HFFc6 (cell line): ENCODE measurements around the gene TEK. TPM values are rescaled to one million over a fixed set of nuclear protein-coding genes. Genes with fewer than 3 reads are reported as not detected.

Experiments used
- DNase-seq: peaks from one replicate; pipeline ENCODE4 v3.0.0-alpha.2; 2018
- H3K27ac Mint-ChIP-seq: 2 replicates; pipeline ENCODE4 v1.8.0; 2020; ENCODE audit warnings: mild to moderate bottlenecking, mixed read lengths
- H3K27me3 Mint-ChIP-seq: 2 replicates; pipeline ENCODE4 v1.8.0; 2021; ENCODE audit warnings: mild to moderate bottlenecking, moderate library complexity, mixed read lengths; ENCODE audit not compliant: insufficient read depth
- H3K36me3 Mint-ChIP-seq: 2 replicates; pipeline ENCODE4 v1.8.0; 2021; ENCODE audit warnings: low read depth, mixed read lengths
- H3K4me1 Mint-ChIP-seq: 2 replicates; pipeline ENCODE4 v1.8.0; 2020; ENCODE audit warnings: low read depth, mixed read lengths
- H3K4me3 Mint-ChIP-seq: 2 replicates; pipeline ENCODE4 v1.8.0; 2020; ENCODE audit warnings: mild to moderate bottlenecking, moderate library complexity, mixed read lengths
- H3K9me3 Mint-ChIP-seq: 2 replicates; pipeline ENCODE4 v1.8.0; 2020; ENCODE audit warnings: mild to moderate bottlenecking, mixed read lengths
- CTCF ChIP-seq: fragments of 200-600 bp; sonication (generic); IDR thresholded peaks from 2 replicates; pipeline ENCODE4 v1.5.0; 2021; ENCODE audit warnings: antibody characterized with exemption, mild to moderate bottlenecking
- total RNA-seq, 6 experiments: library from RNA; stranded (reverse); fragmentation: NEBNext Ultra II Directional; extraction: Animal tissue kit (Norgen Biotek cat#: 25700); gene quantifications; 2 replicates in 1 of 6; 3 replicates in 5 of 6; pipeline ENCODE4 v1.2.3, GENCODE V29; 2021

Gene TEK
- total RNA-seq, 6 experiments from 2014 or later = 2.0 to 10.0 (median 8.5) TPM

- peaks cover 60% of the 10 kb centered on the region for H3K4me1 Mint-ChIP-seq
- H3K4me3 Mint-ChIP-seq = peak overlapping the region; percentile 42; the same call in 1 of the 2 replicates
- DNase-seq = no peak
- no peaks in the 10 kb centered on the region for H3K9me3 Mint-ChIP-seq
- no peaks in the 10 kb centered on the region for H3K27me3 Mint-ChIP-seq
- H3K27ac Mint-ChIP-seq = peak overlapping the region; percentile 74; the same call in 1 of the 2 replicates
- TF ChIP-seq CTCF = no peak
- peaks cover 8% of the 10 kb centered on the region for H3K36me3 Mint-ChIP-seq
Measured at GRCh38 chr9:27192291-27192960, 83.4 kb downstream of the TEK start.

GRCh38 chr9:27193886-27194285 is 84.9 kb downstream of the TEK start:
- Mint-ChIP-seq H3K4me1 (peaks cover 60% of the 10 kb centered on the region), H3K27ac (peak overlapping the region; percentile 83), H3K36me3 (peaks cover 8% of the 10 kb centered on the region), H3K27me3 (no peaks in the 10 kb centered on the region), H3K4me3 (no peak overlapping the region), H3K9me3 (no peaks in the 10 kb centered on the region)
- no peak for TF ChIP-seq CTCF
- DNase-seq = no peak

GRCh38 chr9:27194401-27195091 is 85.5 kb downstream of the TEK start:
- no peaks in the 10 kb centered on the region for H3K27me3 Mint-ChIP-seq
- DNase-seq = peak; percentile 80

DNA sequence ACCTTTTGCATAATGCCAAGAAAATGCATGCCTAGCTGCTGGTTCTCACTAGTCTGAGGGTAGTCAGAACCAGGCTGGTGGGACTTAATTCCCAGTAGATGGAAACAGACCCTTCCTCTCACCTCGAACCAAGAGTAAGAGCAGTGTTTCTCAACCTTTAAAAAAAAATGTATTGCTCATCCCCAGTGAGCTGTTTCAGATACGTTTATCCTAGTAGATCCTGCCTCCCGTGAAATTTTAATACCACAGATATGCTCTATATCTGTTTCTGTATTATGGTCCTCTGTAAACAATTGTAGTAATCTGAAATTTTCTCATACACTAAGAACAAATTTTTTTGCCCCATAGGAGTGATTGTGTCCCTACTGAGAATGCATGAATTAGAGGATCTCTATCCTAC is 86.2 kb downstream of the TEK start:
- Mint-ChIP-seq H3K9me3 (no peaks in the 10 kb centered on the region), H3K36me3 (peaks cover under 1% of the 10 kb centered on the region; the same call in 1 of the 2 replicates), H3K4me1 (peaks cover 51% of the 10 kb centered on the region), H3K27me3 (no peaks in the 10 kb centered on the region), H3K27ac (peak overlapping the region; percentile 83), H3K4me3 (peak overlapping the region; percentile 76; the same call in 1 of the 2 replicates)
- no peak for DNase-seq
- no peak for TF ChIP-seq CTCF

More at GRCh38 chr9:27194401-27195091, 85.5 kb downstream of the TEK start:
- TF ChIP-seq CTCF = no peak
- Mint-ChIP-seq H3K36me3 (peaks cover 7% of the 10 kb centered on the region), H3K9me3 (no peaks in the 10 kb centered on the region), H3K4me3 (peak overlapping the region; percentile 76), H3K27ac (peak overlapping the region; percentile 83), H3K4me1 (peaks cover 55% of the 10 kb centered on the region)

DNA sequence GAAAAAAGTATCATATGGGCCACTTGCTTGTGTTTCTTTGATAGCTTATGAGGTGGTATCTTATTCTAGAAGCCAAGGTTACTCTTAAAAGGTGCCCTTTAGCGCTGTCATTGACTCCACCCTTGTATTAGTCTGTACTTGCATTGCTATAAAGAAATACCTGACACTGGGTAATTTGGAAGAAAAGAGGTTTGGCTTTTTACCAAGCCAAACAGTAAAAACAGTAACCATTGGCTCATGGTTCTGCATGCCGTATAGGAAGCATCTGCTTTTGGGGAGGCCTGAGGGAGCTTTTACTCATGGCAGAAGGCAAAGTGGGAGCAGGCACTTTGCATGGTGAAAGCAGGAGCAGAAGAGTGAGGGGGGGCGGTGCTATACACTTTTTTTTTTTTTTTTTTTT is 87.4 kb downstream of the TEK start:
- Mint-ChIP-seq H3K27me3 (no peaks in the 10 kb centered on the region), H3K36me3 (no peaks in the 10 kb centered on the region; the same call in 1 of the 2 replicates), H3K27ac (peak overlapping the region; percentile 45), H3K9me3 (no peaks in the 10 kb centered on the region), H3K4me3 (no peak overlapping the region), H3K4me1 (peaks cover 51% of the 10 kb centered on the region)
- DNase-seq = no peak
- no peak for TF ChIP-seq CTCF
